SH-SY5Y (cell line): ENCODE measurements around the gene HIF1A.

Source experiments
- GATA2 ChIP-seq: IDR thresholded peaks from 2 replicates; pipeline ENCODE4 v1.6.1; 2011; ENCODE audit warnings: mild to moderate bottlenecking, low read depth, low read length
- GATA3 ChIP-seq: IDR thresholded peaks from 2 replicates; pipeline ENCODE4 v1.6.1; 2011; ENCODE audit warnings: low read depth, mild to moderate bottlenecking, low read length, moderate library complexity

DNA sequence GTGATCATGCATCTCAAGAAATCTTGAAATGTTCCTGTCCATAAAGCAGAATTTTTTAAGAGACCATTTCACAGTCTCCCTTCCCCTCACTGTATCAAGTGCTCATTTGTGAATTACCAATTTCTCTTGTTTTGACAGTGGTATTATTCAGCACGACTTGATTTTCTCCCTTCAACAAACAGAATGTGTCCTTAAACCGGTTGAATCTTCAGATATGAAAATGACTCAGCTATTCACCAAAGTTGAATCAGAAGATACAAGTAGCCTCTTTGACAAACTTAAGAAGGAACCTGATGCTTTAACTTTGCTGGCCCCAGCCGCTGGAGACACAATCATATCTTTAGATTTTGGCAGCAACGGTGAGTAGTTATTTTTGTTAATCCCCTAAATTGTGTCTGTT, 41.4 kb downstream of the HIF1A start:
- no peak for TF ChIP-seq GATA2
- no peak for TF ChIP-seq GATA3
